ELF-1 (cell line): Measurements from ENCODE around the gene ZSCAN21.

Experiments
- DNase-seq: peaks from one replicate; pipeline ENCODE4 v3.0.0-alpha.2; 2016; ENCODE audit warnings: low read depth, low spot score

ZSCAN21 gene

GRCh38 chr7:100027197-100027596, 22.4 kb upstream of the ZSCAN21 start:
- DNase-seq = no peak

- DNase-seq = no peak
Observed at GRCh38 chr7:100029596-100029995, 20.0 kb upstream of the ZSCAN21 start.

- DNase-seq = no peak
Observed at GRCh38 chr7:100033526-100033925, 16.0 kb upstream of the ZSCAN21 start.

- no peak for DNase-seq
Observed at GRCh38 chr7:100034871-100035510, 14.6 kb upstream of the ZSCAN21 start.

- no peak for DNase-seq
Observed at GRCh38 chr7:100035876-100036275, 13.7 kb upstream of the ZSCAN21 start.

GRCh38 chr7:100038326-100038725, 11.2 kb upstream of the ZSCAN21 start:
- DNase-seq = no peak

GRCh38 chr7:100040575-100040974, 9.0 kb upstream of the ZSCAN21 start:
- DNase-seq = no peak

GRCh38 chr7:100044718-100045117, 4.9 kb upstream of the ZSCAN21 start:
- DNase-seq = no peak

DNA sequence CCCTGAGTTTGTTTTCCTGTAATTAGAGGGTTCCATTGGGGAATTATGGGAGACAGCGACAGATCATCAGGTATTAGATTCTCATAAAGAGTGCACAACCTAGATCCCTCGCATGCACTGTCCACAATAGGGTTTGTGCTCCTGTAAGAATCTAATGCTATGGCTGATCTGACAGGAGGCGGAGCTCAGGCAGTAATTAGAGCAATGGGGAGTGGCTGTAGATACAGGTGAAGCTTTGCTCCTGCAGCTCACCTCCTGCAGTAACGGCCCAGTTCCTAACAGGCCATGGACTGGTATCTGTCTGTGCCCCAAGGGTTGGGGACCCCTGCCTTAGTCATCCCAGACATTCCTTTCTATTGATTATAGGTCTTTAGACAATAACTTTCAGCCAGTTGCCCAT, 894 bp upstream of the ZSCAN21 start:
- DNase-seq = no peak

DNA sequence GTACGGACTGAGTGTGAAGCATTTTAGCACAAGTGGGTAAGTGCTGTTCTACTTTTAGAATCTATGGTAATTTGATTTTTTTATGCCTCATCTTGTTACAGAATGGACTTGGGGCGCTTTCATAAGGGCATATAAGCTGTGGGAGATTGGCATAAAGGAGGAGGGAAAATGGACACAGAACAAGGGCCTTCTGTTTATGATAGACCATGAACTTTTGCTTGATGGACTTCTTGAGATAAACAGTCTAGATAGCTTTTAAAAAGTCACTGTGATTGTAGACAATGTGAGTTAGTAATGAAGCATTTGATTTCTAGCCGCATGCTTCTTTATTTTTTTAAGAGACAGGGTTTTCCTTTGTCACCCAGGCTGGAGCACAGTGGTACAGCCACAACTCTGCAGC, 2.0 kb downstream of the ZSCAN21 start:
- DNase-seq = no peak

DNA sequence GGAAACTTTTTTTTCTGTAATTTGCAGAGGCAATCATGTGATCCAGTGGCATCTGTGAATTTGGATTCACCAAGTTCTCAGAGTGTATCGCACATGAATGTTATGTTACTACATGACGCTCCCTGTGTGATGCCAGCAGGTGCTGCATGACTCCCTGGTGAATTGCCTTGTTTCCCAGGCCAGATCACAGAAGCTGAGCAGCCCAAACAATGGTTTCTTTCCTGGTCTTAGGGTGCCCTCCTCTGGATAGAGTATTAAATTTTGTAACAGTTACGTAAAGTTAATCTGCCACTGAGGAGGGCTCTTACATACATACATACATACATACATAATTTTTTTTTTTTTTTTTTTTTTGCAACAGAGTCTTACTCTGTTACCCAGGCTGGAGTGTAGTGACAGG, 3.6 kb downstream of the ZSCAN21 start:
- DNase-seq = peak; percentile 32

DNA sequence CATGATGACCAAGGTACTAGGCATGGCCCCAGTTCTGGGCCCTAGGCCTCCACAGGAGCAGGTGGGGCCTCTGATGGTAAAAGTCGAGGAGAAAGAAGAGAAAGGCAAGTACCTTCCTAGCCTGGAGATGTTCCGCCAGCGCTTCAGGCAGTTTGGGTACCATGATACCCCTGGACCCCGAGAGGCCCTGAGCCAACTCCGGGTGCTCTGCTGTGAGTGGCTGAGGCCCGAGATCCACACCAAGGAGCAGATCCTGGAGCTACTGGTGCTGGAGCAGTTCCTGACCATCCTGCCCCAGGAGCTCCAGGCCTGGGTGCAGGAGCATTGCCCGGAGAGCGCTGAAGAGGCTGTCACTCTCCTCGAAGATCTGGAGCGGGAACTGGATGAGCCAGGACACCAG, 7.4 kb downstream of the ZSCAN21 start:
- no peak for DNase-seq

GRCh38 chr7:100059251-100059739, 9.7 kb downstream of the ZSCAN21 start:
- no peak for DNase-seq

GRCh38 chr7:100061518-100062193, 12.1 kb downstream of the ZSCAN21 start:
- no peak for DNase-seq

DNA sequence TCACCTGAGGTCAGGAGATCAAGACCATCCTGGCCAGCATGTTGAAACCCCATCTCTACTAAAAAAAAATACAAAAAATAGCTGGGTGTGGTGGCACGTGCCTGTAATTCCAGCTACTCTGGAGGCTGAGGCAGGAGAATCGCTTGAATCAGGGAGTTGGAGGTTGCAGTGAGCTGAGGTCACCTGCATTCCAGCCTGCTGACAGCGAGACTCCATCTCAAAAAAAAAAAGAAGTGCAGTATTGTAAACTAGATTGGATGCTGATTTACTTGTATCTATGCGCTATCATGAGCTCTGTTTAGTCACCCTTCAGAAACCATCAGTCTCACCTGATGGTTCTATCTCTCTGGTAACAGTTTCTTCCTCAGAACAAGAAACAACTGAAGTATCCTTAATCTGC, 13.8 kb downstream of the ZSCAN21 start:
- DNase-seq = no peak

- DNase-seq = no peak
Observed at GRCh38 chr7:100064162-100064561, 14.6 kb downstream of the ZSCAN21 start.

DNA sequence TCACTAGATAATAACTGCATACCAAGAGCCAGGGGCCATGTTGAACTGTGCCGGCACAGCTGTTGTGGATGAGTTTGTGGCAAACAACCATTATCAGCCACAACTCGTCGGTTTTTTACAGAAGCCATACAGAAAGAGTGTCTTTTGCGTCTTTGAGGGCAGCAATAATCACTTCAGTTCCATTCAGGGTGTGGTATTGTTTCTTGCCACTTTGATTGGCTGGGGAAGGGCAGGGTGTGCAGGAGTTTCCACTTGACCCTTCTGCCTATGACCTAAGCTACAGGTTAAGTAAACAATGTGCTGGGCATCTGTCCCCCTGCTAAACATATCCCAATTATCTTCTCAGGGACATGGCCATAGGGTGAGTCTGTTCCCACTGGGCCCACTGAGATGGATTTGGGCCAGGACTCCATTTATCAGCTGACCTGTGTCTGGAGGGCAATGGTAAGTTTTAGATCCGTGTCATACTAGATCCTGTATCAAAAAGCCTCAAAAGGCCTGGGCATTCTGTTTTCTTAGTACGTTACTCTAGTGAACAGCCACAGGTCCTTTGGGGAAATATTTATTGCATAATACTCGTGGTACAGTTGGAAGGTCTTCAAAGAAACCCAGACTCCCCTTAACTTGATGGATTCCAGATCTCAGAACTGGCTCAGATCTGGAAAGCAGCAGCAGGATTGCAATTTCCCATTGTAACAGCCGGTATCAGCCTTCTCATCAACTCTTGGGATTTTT, 16.0 kb downstream of the ZSCAN21 start:
- peak; percentile 49 for DNase-seq

DNA sequence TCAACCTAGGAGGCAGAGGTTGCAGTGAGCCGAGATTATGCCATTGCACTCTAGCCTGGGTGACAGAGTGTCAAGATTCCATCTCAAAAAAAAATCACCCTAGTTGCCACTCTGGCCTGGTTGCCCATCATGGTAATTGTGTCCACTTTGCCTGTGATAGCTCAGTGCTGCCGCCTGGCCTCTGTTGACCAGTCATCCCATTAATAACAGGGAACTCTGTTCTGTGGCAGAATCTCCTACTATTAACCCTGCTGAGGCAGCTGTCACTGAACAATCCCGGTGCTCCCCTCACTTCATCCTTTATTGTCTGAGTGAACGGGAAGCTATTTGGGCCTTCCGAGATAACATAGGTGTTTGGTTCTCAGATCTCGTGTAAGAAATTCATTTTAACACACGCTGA, 17.4 kb downstream of the ZSCAN21 start:
- no peak for DNase-seq

GRCh38 chr7:100069991-100070390, 20.4 kb downstream of the ZSCAN21 start:
- no peak for DNase-seq

DNA sequence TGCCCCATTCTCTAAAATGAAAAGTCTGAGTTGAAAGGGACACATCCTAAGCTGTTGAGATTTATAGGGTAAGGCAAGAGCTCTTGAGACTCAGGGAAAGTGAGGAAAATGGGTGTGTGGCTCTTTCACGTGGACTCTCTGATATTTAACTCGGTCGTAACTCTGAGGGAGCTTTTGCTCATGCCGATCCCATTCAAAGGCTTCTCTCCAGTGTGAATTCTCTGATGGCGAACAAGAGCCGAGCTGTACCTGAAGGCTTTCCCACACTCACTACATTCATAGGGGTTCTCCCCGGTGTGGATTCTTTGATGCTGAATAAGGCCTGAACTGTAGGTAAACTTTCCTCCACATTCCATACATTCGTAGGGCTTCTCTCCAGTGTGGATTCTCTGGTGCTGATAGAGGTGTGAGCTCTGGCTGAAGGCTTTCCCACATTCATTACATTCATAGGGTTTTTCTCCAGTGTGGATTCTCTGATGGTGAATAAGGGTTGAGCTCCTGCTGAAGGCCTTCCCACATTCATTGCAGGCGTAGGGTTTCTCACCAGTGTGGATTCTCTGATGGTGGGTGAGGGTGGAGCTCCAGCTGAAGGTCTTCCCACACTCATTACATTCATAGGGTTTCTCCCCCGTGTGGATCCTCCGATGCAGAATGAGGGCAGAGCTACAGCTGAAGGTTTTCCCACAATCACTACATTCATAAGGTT, 21.6 kb downstream of the ZSCAN21 start:
- DNase-seq = no peak

GRCh38 chr7:100072462-100072861, 22.9 kb downstream of the ZSCAN21 start:
- no peak for DNase-seq

DNA sequence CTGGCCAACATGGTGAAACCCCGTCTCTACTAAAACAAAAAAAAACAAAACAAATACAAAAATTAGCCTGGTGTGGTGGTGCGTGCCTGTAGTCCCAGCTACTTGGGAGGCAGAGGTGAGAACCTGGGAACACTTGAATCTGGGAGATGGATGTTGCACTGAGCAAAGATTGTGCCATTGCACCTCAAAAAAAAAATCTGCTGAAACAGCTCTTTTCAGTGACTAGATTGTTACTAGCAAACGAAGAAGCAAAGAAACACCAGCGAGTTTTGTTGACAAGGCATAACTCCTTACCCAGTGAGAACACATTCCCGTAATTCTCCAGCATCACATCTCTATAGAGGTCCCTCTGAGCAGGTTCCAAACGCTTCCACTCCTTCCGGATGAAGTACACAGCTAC, 25.3 kb downstream of the ZSCAN21 start:
- no peak for DNase-seq
